Spleen (tissue), 7 donors: Measurements from ENCODE around the gene WDR12.
"Not testable (repeated sequence)": the region's sequence is repeated elsewhere in the genome, so short reads cannot be mapped to it uniquely, and the experiment has no call there.

Source experiments
- CTCF ChIP-seq, 11 experiments: fragments of 200-600 bp in 7 of 11; fragments of 450-650 bp in 4 of 11; sonication (generic) in 4 of 11; IDR thresholded peaks in 8 of 11; conservative IDR thresholded peaks in 3 of 11; 1 replicate in 7 of 11; 2 replicates in 4 of 11; pipeline versions ENCODE4 v1.4.0 to v1.8.0; 2016 to 2021; ENCODE audit warnings: antibody characterized with exemption in 11 of 11, inconsistent platforms in 4 of 11, mild to moderate bottlenecking in 1 of 11
- POLR2AphosphoS5 ChIP-seq, 3 donors: sonication (generic); formaldehyde crosslinking; IDR thresholded peaks; one replicate each; pipeline ENCODE4 v1.5.1; 2017; ENCODE audit warnings: antibody characterized with exemption in 3 of 3
- donor health status: DM: no; HTN: no; CAD: no; lungs with moderate emphysema.
- donor health status: DM: no; HTN: no; CAD: no.
- donor health status: DM: no; HTN: no; CAD: no.

- TF ChIP-seq CTCF (IDR thresholded peaks at IDR 0.05 in 8 of 11, conservative IDR thresholded peaks at IDR 0.05 in 3 of 11); POLR2AphosphoS5 (IDR thresholded peaks at IDR 0.05): not testable (repeated sequence)
Observed at GRCh38 chr2:202910250-202910649, 1.2 kb downstream of the WDR12 start.
